ENCODE measurements around the gene LPCAT3.
"Not testable (repeated sequence)": the region's sequence is repeated elsewhere in the genome, so short reads cannot be mapped to it uniquely, and the experiment has no call there.

LPCAT3 gene, protein sequence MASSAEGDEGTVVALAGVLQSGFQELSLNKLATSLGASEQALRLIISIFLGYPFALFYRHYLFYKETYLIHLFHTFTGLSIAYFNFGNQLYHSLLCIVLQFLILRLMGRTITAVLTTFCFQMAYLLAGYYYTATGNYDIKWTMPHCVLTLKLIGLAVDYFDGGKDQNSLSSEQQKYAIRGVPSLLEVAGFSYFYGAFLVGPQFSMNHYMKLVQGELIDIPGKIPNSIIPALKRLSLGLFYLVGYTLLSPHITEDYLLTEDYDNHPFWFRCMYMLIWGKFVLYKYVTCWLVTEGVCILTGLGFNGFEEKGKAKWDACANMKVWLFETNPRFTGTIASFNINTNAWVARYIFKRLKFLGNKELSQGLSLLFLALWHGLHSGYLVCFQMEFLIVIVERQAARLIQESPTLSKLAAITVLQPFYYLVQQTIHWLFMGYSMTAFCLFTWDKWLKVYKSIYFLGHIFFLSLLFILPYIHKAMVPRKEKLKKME

GRCh38 chr12:7018350-7019042, at the start of gene LPCAT3:
Gene LPCAT3 (minus strand): TSS chr12:7018476. CDS start chr12:7018424, 52 bp downstream.
- peak; percentile 95 for DNase-seq (ENCODE audit: extremely low spot score, insufficient read length, low read depth)
- peak; percentile 97 for FAIRE-seq

DNA sequence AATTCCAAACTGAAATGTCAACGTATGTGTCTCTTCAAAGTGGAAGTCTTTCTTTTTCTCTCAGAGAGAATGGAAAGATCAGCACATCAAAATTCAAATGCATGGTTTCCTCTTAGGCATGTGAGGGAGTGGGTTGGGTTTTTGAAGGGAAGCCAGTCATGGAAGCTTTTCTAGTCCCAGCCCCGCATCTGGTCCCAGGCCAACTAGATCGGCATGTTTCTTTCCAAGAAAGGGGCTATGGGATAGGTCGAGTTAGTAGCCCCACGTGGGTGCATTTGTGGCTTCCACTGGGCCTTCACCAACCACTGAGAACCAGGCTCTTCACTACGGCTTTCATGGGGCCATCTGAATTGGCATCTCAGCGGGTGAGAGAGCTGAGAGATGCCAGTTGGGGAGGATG, 48.8 kb upstream of the LPCAT3 start:
- FAIRE-seq (no peak), DNase-seq (ENCODE audit: extremely low spot score, insufficient read length, low read depth) (no peak)

DNA sequence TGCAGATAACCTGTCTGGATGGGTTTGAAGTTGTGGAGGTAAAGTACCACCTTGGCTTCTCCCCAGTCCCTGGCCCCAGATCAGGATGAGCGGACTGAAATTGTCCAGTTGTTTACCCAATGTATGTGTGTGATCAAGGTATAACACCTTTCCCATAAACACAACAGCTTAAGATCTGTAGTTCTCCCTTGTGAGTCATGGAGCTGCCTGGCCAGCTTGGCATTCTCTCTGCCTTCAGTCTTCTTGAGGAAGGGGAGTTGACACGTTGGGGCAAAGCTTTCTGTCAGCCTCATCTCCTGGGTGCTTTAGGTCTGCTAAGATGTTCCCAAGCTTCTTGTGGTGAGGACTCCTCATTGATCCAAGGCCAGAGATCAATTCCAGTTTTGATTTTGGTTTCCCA, 48.3 kb upstream of the LPCAT3 start:
- DNase-seq (ENCODE audit: extremely low spot score, insufficient read length, low read depth): no peak
- no peak for FAIRE-seq

DNA sequence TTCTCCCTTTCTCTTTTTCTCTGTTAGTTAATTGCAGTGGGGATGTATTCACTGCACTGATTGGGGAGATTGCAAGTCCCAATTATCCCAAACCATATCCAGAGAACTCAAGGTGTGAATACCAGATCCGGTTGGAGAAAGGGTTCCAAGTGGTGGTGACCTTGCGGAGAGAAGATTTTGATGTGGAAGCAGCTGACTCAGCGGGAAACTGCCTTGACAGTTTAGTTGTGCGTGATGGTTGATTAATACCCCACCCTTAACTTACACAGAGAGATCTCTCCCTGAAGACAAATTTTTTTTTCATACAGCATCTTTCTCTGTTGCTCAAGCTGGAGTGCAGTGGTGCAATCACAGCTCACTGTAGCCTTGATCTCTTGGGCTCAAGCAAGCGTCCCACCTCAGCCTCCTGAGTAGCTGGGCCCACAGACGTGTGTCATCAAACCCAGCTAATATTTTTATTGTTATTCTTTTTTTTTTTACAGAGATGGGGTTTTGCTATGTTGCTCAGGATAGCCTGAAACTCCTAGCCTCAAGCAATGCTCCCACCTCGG, 46.9 kb upstream of the LPCAT3 start:
- DNase-seq (ENCODE audit: extremely low spot score, insufficient read length, low read depth): no peak
- no peak for FAIRE-seq

GRCh38 chr12:7064516-7064915, 46.2 kb upstream of the LPCAT3 start:
- no peak for FAIRE-seq

GRCh38 chr12:7061596-7061995, 43.3 kb upstream of the LPCAT3 start:
- DNase-seq (ENCODE audit: extremely low spot score, insufficient read length, low read depth) (no peak), FAIRE-seq (no peak)

More at GRCh38 chr12:7064516-7064915, 46.2 kb upstream of the LPCAT3 start:
- no peak for DNase-seq (ENCODE audit: extremely low spot score, insufficient read length, low read depth)

GRCh38 chr12:7061138-7061537, 42.9 kb upstream of the LPCAT3 start:
- no peak for FAIRE-seq
- DNase-seq (ENCODE audit: extremely low spot score, insufficient read length, low read depth): no peak

- FAIRE-seq (no peak), DNase-seq (ENCODE audit: extremely low spot score, insufficient read length, low read depth) (no peak)
Measured at GRCh38 chr12:7060353-7060954, 42.2 kb upstream of the LPCAT3 start, which contains the start of gene C1S. Gene C1S (plus strand): TSS chr12:7060718. CDS start chr12:7061913, 1,195 bp downstream.

DNA sequence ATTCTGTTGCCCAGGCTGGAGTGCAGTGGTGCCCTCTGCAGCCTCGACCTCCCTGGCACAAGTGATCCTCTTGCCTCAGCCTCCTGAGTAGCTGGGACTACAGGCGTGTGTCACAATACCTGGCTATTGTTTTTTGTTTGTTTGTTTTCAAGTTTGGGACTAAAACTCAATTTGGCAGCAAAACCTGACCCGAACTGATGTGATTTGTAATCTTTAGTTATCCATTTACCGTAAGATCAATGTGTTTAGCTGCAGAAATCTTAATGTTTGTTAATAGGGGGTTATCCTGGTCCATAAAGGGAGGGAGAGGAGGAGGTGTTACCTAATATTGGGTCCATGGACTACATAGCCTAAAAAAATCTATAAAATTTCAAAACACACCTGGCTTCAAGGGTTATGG, 41.5 kb upstream of the LPCAT3 start:
- DNase-seq (ENCODE audit: extremely low spot score, insufficient read length, low read depth): no peak
- no peak for FAIRE-seq

DNA sequence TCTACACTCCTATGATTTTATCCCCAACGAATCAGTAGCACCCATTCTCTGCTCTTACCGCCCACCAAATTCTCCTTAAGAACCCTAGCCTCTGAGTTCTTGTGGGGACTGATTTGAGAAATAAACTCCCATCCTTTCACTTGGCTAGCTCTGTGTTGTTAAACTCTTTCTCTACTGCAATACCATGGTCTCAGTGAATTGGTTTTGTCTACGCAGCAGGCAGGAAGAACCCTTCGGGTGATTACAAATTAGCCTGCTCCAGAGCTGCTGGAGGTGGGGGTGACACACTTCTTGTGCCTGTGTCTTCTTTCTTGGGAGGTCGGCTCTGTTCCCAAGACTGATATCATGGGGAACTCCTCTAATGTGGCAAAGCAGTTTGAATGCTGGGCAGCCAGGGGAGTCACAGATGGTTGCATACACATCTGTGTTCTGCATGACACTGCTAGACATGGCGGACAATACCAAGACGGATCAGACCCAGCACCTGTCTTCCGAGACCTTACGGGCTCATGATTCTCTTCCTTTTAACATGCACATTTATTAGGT, 40.6 kb upstream of the LPCAT3 start:
- DNase-seq (ENCODE audit: extremely low spot score, insufficient read length, low read depth): no peak
- FAIRE-seq: no peak

DNA sequence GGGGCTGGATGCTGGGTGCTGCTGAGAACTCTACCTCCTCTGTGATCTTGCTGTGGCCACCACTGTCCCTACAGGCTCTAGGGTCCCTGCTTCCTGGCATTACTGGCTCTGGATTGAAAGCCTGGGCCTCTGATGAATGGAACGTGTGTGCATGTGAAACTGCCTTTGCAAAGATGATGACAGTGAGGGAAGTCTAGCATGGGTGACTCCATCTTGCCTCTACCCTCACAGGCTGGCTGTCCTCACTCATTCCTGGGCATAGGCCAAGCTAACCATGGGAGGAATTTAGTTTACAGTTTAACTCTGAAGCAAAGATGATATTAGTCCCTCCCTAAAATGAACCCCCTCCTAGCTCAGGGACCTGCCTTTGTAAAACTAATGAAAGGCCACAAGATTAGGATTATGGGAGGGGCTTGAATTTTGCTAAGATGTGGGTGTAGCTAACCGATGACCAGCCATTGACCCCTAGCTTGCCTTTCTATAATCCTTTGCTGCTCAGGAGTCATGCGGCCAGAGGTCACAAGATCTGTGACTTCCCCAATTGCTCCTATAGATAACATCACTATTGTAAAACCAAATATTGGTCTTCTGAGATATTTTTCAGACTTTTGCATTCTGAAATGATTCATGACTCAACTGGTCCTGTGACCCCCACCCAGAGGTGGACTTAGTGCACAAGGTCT, 40.0 kb upstream of the LPCAT3 start:
- DNase-seq (ENCODE audit: extremely low spot score, insufficient read length, low read depth) (no peak), FAIRE-seq (no peak)

- DNase-seq (ENCODE audit: extremely low spot score, insufficient read length, low read depth); FAIRE-seq: not testable (repeated sequence)
Measured at GRCh38 chr12:7055736-7056135, 37.5 kb upstream of the LPCAT3 start.

DNA sequence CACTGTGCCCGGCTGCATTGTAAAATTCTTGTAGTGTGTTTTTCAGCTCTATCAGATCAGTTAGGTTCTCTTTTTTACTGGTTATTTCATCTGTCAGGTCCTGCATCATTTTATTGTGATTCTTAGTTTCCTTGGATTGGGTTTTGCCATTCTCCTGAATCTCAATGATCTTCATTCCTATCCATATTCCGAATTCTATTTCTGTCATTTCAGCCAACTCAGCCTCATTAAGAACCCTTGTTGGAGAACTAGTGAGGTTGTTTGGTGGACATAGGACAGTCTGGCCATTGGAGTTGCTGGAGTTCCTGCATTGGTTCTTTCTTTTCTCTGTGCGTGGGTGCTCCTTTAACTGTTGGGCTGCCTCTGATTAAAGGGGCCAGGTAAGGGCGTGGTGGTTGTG, 36.6 kb upstream of the LPCAT3 start:
- no peak for FAIRE-seq
- DNase-seq (ENCODE audit: extremely low spot score, insufficient read length, low read depth): no peak

GRCh38 chr12:7049973-7050372, 31.7 kb upstream of the LPCAT3 start:
- not testable (repeated sequence) for FAIRE-seq; DNase-seq (ENCODE audit: extremely low spot score, insufficient read length, low read depth)

GRCh38 chr12:7049445-7049951, 31.2 kb upstream of the LPCAT3 start:
- not testable (repeated sequence) for DNase-seq (ENCODE audit: extremely low spot score, insufficient read length, low read depth); FAIRE-seq

GRCh38 chr12:7047306-7047705, 29.0 kb upstream of the LPCAT3 start:
- FAIRE-seq (no peak), DNase-seq (ENCODE audit: extremely low spot score, insufficient read length, low read depth) (no peak)

DNA sequence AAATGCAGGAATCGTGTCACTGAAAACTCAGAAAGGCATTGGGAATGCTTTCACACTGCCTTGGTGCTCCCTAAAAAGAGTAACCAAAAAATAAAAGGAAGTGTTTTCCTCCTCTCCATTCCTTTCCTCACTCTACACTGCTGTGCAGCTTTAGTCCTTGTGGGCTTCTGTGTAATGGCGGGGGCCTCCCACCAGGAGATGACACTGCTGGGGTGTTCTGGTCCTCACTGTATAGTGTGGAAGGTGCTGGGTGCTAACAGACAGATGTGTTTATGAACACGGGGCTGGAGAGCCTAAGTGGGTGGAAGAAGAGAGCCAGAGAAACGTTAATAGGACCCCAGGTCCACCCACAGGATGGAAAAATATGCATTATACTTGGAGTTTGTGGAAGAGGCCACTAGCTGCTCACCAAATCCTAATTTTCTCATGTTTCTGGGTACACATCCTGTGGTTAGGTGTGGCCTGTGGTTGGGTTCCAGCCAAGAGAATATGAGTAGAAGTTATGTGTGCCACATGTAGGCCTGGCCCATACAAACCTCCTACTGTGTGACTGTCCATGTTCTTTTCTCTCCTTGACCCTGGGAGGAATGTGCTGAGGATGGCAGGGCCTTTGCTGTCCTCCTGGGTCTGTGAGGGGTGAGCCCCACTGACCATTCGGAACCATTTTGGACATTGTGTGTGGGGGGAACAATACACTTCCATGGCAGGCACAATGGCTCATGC, 28.3 kb upstream of the LPCAT3 start:
- DNase-seq (ENCODE audit: extremely low spot score, insufficient read length, low read depth) (no peak), FAIRE-seq (no peak)

DNA sequence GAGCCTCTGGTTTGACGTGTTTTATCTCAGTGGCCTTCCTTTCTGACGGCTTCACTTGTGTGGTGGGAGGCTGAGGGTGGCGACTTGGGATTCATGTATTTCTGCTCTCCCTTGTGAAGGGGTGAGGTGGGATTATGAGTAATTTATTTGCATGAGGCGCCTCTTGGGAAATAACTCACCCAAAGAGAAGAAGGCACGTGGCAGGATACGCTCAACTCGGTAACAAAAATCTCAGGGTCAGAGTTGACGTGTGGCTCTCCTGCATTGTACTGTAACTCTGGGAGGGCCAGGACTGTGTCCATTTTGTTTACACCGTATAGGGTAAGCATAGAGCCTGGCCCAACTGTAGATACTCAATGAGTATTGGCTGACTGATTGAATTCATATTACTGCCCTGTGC, 27.6 kb upstream of the LPCAT3 start:
- no peak for FAIRE-seq
- no peak for DNase-seq (ENCODE audit: extremely low spot score, insufficient read length, low read depth)

DNA sequence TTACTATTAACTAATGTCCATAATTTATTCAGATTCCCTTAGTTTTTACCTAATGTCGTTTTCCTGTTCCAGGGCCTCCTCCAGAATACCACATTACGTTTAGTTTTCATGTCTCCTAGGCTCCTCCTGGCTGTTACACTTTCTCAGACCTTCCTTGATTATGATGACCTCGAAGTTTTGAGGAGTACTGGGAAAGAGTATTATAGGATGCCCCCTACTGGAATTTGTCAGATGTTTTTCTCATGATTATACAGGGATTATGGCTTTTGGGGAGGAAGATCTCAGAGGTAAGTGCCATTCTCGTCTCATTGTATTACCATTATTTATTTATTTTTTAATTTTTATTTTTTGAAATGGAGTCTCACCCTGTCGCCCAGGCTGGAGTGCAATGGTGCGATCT, 24.6 kb upstream of the LPCAT3 start:
- DNase-seq (ENCODE audit: extremely low spot score, insufficient read length, low read depth) (no peak), FAIRE-seq (no peak)
